Fibroblast of skin of back (primary cell): ENCODE results near the gene SOST.

ENCODE experiments used
- DNase-seq: peaks from one replicate; pipeline ENCODE4 v3.0.0-alpha.2; 2013

Gene SOST

GRCh38 chr17:43740541-43740940 is 18.1 kb downstream of the SOST start:
- DNase-seq, result peak; percentile 88

GRCh38 chr17:43737722-43738121 is 20.9 kb downstream of the SOST start:
- DNase-seq, result no peak

GRCh38 chr17:43736389-43736788 is 22.2 kb downstream of the SOST start:
- DNase-seq, result peak; percentile 26

GRCh38 chr17:43734376-43734775 is 24.2 kb downstream of the SOST start:
- DNase-seq, result peak; percentile 77

- DNase-seq, result no peak
Observed at GRCh38 chr17:43733956-43734355, 24.6 kb downstream of the SOST start.

GRCh38 chr17:43732958-43733357 is 25.6 kb downstream of the SOST start:
- peak; percentile 89 for DNase-seq

- no peak for DNase-seq
Observed at GRCh38 chr17:43728081-43728480, 30.5 kb downstream of the SOST start.

GRCh38 chr17:43723697-43724359 is 34.8 kb downstream of the SOST start:
- DNase-seq, result peak; percentile 95

GRCh38 chr17:43722870-43723665 is 35.5 kb downstream of the SOST start:
- DNase-seq, result no peak

- DNase-seq, result no peak
Observed at GRCh38 chr17:43722269-43722619, 36.3 kb downstream of the SOST start.

GRCh38 chr17:43721537-43722268 is 36.9 kb downstream of the SOST start:
- peak; percentile 34 for DNase-seq

- peak; percentile 66 for DNase-seq
Observed at GRCh38 chr17:43720311-43721060, 38.1 kb downstream of the SOST start.

- no peak for DNase-seq
Observed at GRCh38 chr17:43719578-43719977, 39.0 kb downstream of the SOST start.

GRCh38 chr17:43718544-43718943 is 40.0 kb downstream of the SOST start:
- DNase-seq, result no peak

GRCh38 chr17:43717913-43718312 is 40.7 kb downstream of the SOST start:
- DNase-seq, result no peak

GRCh38 chr17:43714465-43715149 is 44.0 kb downstream of the SOST start:
- DNase-seq, result peak; percentile 39

GRCh38 chr17:43713494-43714162 is 45.0 kb downstream of the SOST start:
- DNase-seq, result peak; percentile 30

- DNase-seq, result no peak
Observed at GRCh38 chr17:43712397-43712796, 46.2 kb downstream of the SOST start.

GRCh38 chr17:43710101-43710500 is 48.5 kb downstream of the SOST start:
- no peak for DNase-seq

GRCh38 chr17:43709210-43709609 is 49.4 kb downstream of the SOST start:
- DNase-seq, result no peak

- no peak for DNase-seq
Observed at GRCh38 chr17:43707184-43707583, 51.4 kb downstream of the SOST start.

- no peak for DNase-seq
Observed at GRCh38 chr17:43706235-43706634, 52.4 kb downstream of the SOST start.
